HG03139 (cell line): ENCODE measurements around the gene POM121C.
"Not testable (repeated sequence)": the region's sequence is repeated elsewhere in the genome, so short reads cannot be mapped to it uniquely, and the experiment has no call there.

Experiments
- ATAC-seq: cut with Tn5 transposase; IDR thresholded peaks from one replicate; pipeline ENCODE4 v1.9.1; 2021; ENCODE audit not compliant: unreplicated experiment

POM121C gene

GRCh38 chr7:75397865-75398264 lies 88.2 kb downstream of the POM121C start:
- ATAC-seq, result not testable (repeated sequence)

DNA sequence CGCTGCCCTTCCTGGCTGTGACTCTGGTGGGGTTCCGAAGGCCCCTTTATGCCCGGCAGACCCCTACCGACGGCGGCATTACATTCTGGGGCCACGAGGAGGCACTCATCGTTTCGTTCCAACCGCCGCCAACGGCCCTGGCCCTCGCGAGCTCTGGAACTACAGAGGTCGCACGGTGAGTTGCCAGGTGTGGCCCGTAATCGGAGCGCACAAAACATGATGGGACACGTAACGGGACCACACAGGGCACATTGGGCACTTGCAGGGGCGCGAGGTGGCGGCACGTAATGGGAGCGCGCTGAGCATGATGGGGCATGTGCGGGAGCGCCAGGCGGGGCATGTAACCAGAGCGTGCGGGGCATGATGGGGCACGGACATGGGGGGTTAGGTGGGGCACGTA lies 90.8 kb downstream of the POM121C start, which contains the start of gene TRIM73:
TRIM73 (plus strand) TSS at position 301 of the 400 bp plus-strand sequence. CDS start 3,305 bp downstream, outside the sequence.
- ATAC-seq, result not testable (repeated sequence)

GRCh38 chr7:75393194-75393593 lies 92.9 kb downstream of the POM121C start:
- ATAC-seq, result not testable (repeated sequence)

GRCh38 chr7:75374519-75375317 lies 111.4 kb downstream of the POM121C start:
- ATAC-seq, result not testable (repeated sequence)

GRCh38 chr7:75374144-75374518 lies 112.0 kb downstream of the POM121C start:
- ATAC-seq, result not testable (repeated sequence)

DNA sequence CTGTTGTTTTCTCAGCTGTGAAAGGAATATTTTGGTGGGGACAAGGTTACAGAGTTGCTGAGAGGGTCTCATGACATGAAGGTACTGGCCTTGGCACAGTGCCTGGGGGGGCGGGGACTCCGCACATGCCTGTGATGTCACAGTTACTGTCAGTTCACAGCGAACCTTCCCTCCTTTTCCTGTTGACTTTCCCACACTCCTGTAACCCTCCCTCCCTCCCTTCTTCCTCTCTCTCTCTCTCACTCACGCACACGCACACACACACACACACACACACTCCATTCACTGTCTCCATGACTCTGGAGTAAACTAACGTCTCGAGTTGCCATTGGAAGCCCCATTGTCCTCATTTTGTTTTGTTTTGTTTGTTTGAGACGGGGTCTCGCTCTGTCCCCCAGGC lies 118.8 kb downstream of the POM121C start:
- ATAC-seq, result not testable (repeated sequence)
